A549 (cell line): Measurements from ENCODE around the gene GSTM1.

ENCODE experiments used
- EP300 ChIP-seq, 2 experiments: fragments of >200 bp; sonication (Bioruptor Twin); formaldehyde crosslinking; IDR thresholded peaks; 2 replicates in 1 of 2; 3 replicates in 1 of 2; pipeline ENCODE4 v1.6.1; 2016 to 2017
- MYC ChIP-seq: IDR thresholded peaks from 2 replicates; pipeline ENCODE4 v1.6.1; 2012; ENCODE audit warnings: mild to moderate bottlenecking, inconsistent platforms, low read length, improper control_type of control experiment, borderline replicate concordance
- POLR2A ChIP-seq: IDR thresholded peaks from 2 replicates; pipeline ENCODE4 v1.6.1; 2012; ENCODE audit warnings: mild to moderate bottlenecking, low read length
- TF ChIP-seq, protein P1 (sequence below): fragments of >200 bp; sonication (Bioruptor Twin); formaldehyde crosslinking; IDR thresholded peaks from 3 replicates; pipeline ENCODE4 v1.5.1; 2016

DNA sequence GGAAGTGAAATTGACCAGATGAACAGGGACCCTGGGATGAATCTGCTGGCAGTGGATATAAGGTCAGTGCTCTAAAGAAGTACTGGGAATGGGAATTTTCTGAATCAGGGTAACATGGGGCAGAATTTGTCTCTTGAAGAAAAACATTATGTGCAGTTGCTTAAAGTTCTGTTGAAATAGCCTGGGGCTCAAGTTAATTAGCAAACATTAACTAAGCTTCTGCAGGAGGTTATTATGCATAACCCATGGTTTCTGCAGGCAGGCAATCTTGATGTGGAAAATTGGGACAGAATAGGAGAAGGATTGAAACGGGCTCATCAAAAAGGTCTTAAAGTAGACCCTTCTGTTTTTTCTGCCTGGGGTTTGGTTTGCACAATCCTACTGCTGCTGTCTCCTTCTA, 38.4 kb downstream of the GSTM1 start:
- TF ChIP-seq EP300 (IDR thresholded peaks at IDR 0.05) (no peak), POLR2A (no peak), MYC (no peak)
- TF ChIP-seq, protein P1, sequence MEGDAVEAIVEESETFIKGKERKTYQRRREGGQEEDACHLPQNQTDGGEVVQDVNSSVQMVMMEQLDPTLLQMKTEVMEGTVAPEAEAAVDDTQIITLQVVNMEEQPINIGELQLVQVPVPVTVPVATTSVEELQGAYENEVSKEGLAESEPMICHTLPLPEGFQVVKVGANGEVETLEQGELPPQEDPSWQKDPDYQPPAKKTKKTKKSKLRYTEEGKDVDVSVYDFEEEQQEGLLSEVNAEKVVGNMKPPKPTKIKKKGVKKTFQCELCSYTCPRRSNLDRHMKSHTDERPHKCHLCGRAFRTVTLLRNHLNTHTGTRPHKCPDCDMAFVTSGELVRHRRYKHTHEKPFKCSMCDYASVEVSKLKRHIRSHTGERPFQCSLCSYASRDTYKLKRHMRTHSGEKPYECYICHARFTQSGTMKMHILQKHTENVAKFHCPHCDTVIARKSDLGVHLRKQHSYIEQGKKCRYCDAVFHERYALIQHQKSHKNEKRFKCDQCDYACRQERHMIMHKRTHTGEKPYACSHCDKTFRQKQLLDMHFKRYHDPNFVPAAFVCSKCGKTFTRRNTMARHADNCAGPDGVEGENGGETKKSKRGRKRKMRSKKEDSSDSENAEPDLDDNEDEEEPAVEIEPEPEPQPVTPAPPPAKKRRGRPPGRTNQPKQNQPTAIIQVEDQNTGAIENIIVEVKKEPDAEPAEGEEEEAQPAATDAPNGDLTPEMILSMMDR = no peak
